IMR-90 (cell line): ENCODE data around the gene DNASE2.

Source experiments
- BHLHE40 ChIP-seq: fragments of 150-350 bp; IDR thresholded peaks from 2 replicates; pipeline ENCODE4 v1.6.1; 2016; ENCODE audit warnings: mild to moderate bottlenecking, low read depth, low read length
- CEBPB ChIP-seq: IDR thresholded peaks from 2 replicates; pipeline ENCODE4 v1.6.1; 2012; ENCODE audit warnings: low read depth, low read length, improper control_type of control experiment
- CHD1 ChIP-seq: IDR thresholded peaks from 2 replicates; pipeline ENCODE4 v1.6.1; 2012; ENCODE audit warnings: low read depth, low read length, improper control_type of control experiment
- CTCF ChIP-seq: conservative IDR thresholded peaks from 2 replicates; pipeline ENCODE4 v1.5.1; 2012; ENCODE audit warnings: mild to moderate bottlenecking, low read depth, low read length, improper control_type of control experiment
- ELK1 ChIP-seq: fragments of 150-350 bp; IDR thresholded peaks from 2 replicates; pipeline ENCODE4 v1.6.1; 2016; ENCODE audit warnings: low read depth, mild to moderate bottlenecking, low read length, moderate library complexity, borderline replicate concordance
- MAFK ChIP-seq: IDR thresholded peaks from 2 replicates; pipeline ENCODE4 v1.6.1; 2012; ENCODE audit warnings: low read depth, low read length, improper control_type of control experiment
- MXI1 ChIP-seq: IDR thresholded peaks from 2 replicates; pipeline ENCODE4 v1.6.1; 2012; ENCODE audit warnings: low read depth, mild to moderate bottlenecking, low read length, moderate library complexity, borderline replicate concordance
- NFE2L2 ChIP-seq: fragments of 150-350 bp; IDR thresholded peaks from 2 replicates; pipeline ENCODE4 v1.6.1; 2016; ENCODE audit warnings: low read depth, mild to moderate bottlenecking, low read length
- POLR2A ChIP-seq: IDR thresholded peaks from 2 replicates; pipeline ENCODE4 v1.6.1; 2012; ENCODE audit warnings: mild to moderate bottlenecking, low read depth, low read length
- RAD21 ChIP-seq: IDR thresholded peaks from 2 replicates; pipeline ENCODE4 v1.6.1; 2012; ENCODE audit warnings: low read length, improper control_type of control experiment
- RCOR1 ChIP-seq: IDR thresholded peaks from 2 replicates; pipeline ENCODE4 v1.6.1; 2012; ENCODE audit warnings: mild to moderate bottlenecking, low read length, improper control_type of control experiment; ENCODE audit not compliant: insufficient replicate concordance
- RFX5 ChIP-seq: IDR thresholded peaks from 2 replicates; pipeline ENCODE4 v1.8.0; 2012; ENCODE audit warnings: low read depth, mild to moderate bottlenecking, low read length, moderate library complexity
- SMC3 ChIP-seq: fragments of 150-350 bp; IDR thresholded peaks from 2 replicates; pipeline ENCODE4 v1.6.1; 2016; ENCODE audit warnings: low read depth, mild to moderate bottlenecking, antibody characterized with exemption, low read length, moderate library complexity
- USF2 ChIP-seq: fragments of 150-350 bp; IDR thresholded peaks from 2 replicates; pipeline ENCODE4 v1.6.1; 2017; ENCODE audit warnings: mild to moderate bottlenecking, antibody characterized with exemption, low read length, low read depth

- no peak for TF ChIP-seq CTCF
- no peak for TF ChIP-seq CEBPB
- no peak for TF ChIP-seq BHLHE40
- TF ChIP-seq RAD21: no peak
- TF ChIP-seq RFX5: no peak
- no peak for TF ChIP-seq ELK1
- no peak for TF ChIP-seq CHD1
- TF ChIP-seq POLR2A: no peak
- TF ChIP-seq USF2: no peak
- no peak for TF ChIP-seq SMC3
- TF ChIP-seq MXI1: no peak
- TF ChIP-seq RCOR1: no peak
- no peak for TF ChIP-seq NFE2L2
- TF ChIP-seq MAFK: no peak
Observed at GRCh38 chr19:12912571-12912970, 31.3 kb upstream of the DNASE2 start.
